Measurements from ENCODE around the gene ARSG.

ARSG gene

DNA sequence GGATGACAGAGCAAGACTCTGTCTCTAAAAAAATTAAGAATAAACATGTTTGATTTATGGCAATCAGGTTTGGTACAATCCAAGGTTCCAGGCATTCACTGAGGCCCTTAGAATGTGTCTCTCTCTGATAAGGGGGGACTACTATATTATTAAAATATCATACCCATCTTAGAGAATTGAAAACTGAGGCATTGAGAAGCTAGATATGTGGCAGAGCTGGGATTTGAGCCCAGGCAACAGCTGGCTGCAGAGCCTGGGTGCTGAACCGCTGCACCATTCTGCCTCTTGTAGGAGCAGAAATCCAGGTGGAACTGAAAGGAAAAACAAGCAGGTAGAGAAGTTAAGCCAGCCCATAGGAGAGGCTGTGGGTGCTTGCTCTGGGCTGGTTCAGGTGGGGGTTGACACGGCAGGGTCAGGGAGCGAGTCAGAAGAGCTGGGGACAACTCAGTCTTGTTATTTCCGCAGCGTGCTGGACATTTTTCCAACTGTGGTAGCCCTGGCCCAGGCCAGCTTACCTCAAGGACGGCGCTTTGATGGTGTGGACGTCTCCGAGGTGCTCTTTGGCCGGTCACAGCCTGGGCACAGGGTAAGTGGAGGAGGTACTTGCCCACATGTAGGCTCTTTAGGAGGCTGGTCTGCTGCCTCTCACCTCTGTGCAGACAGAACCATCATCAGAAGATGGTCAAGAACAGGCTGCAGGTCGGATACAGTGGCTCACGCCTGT lies 103.5 kb downstream of the ARSG start:
- peaks cover 7% of the 10 kb centered on the region for H3K36me3 Mint-ChIP-seq (ENCODE audit: low read depth)
- H3K9me3 Mint-ChIP-seq: peaks cover 14% of the 10 kb centered on the region
- H3K27me3 Mint-ChIP-seq (ENCODE audit: low read depth, poor library complexity): peaks cover 8% of the 10 kb centered on the region
- TF ChIP-seq, protein P1, sequence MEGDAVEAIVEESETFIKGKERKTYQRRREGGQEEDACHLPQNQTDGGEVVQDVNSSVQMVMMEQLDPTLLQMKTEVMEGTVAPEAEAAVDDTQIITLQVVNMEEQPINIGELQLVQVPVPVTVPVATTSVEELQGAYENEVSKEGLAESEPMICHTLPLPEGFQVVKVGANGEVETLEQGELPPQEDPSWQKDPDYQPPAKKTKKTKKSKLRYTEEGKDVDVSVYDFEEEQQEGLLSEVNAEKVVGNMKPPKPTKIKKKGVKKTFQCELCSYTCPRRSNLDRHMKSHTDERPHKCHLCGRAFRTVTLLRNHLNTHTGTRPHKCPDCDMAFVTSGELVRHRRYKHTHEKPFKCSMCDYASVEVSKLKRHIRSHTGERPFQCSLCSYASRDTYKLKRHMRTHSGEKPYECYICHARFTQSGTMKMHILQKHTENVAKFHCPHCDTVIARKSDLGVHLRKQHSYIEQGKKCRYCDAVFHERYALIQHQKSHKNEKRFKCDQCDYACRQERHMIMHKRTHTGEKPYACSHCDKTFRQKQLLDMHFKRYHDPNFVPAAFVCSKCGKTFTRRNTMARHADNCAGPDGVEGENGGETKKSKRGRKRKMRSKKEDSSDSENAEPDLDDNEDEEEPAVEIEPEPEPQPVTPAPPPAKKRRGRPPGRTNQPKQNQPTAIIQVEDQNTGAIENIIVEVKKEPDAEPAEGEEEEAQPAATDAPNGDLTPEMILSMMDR (IDR thresholded peaks at IDR 0.05): no peak
- peaks cover 24% of the 10 kb centered on the region for H3K4me1 Mint-ChIP-seq
- no peak overlapping the region for H3K4me3 Mint-ChIP-seq
- no peak overlapping the region for H3K27ac Mint-ChIP-seq
- DNase-seq: no peak

DNA sequence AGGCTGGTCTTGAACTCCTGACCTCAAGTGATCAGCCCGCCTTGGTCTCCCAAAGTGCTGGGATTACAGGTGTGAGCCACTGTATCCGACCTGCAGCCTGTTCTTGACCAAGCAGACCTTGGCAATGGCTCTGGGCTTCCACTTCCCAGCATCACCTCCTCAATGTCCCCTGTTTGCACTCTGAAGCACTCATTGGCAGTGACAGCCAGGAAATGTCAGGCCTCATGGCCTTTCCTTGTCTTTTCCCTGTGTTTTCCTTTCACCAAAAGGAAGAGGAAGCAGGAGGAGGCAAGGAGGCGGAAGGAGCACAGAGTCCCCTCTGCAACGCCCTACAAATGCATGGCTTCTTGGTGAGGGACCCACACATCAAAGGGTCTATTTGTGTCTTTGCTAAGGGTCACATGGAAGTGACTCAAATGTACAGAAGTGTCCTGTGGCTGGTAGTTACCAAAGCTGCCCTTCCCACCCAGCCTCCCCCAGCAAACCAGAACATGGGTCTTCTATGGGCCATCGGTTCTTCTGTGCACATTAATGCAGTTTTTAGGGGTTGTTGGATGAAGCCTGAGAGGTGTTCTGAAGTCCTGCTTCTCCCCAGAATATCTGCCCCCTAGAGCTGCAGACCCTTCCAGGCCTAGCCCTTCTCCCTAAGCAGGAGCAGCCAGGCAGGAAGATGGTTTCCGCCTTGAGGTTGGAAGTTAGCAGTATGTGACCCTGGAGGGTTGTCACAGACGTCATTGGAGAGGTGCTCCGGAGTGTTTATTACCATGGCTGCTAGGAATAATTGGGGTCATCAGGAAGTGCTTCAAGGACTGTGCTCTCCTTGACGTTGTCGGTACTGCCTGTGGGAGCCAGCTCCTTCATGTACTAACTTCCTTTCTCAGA lies 105.2 kb downstream of the ARSG start:
- H3K4me1 Mint-ChIP-seq: peaks cover 41% of the 10 kb centered on the region
- H3K27ac Mint-ChIP-seq: peak overlapping the region; percentile 52
- TF ChIP-seq, protein P1 (IDR thresholded peaks at IDR 0.05): no peak
- no peak for DNase-seq
- H3K36me3 Mint-ChIP-seq (ENCODE audit: low read depth): peaks cover 7% of the 10 kb centered on the region
- peaks cover 4% of the 10 kb centered on the region for H3K27me3 Mint-ChIP-seq (ENCODE audit: low read depth, poor library complexity)
- H3K4me3 Mint-ChIP-seq: no peak overlapping the region
- peaks cover 14% of the 10 kb centered on the region for H3K9me3 Mint-ChIP-seq

DNA sequence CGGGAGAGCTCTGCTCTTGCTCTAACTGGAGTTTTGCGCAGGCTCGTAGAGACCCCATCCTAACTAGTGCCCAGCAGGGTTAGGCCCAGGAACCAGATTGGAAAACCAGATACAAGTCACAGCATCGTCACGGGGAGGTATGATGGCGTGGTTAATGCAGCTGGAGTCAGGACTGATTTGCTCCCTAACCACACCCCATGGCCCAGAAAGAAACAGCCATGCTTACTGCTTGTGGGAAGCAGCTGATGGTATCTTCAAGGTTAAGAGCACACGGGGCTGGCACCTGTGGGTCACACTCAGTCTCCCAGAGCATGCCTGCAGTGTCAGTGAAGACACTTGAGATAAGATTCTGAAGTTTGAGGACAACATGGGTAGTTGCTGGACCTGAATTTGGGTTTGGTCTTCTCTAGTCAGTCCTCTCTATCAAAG lies 105.8 kb downstream of the ARSG start:
- H3K9me3 Mint-ChIP-seq: peaks cover 14% of the 10 kb centered on the region
- peaks cover 9% of the 10 kb centered on the region for H3K27me3 Mint-ChIP-seq (ENCODE audit: low read depth, poor library complexity)
- no peak for DNase-seq
- TF ChIP-seq, protein P1 (IDR thresholded peaks at IDR 0.05): no peak
- H3K36me3 Mint-ChIP-seq (ENCODE audit: low read depth): peaks cover 7% of the 10 kb centered on the region
- peak overlapping the region; percentile 52 for H3K27ac Mint-ChIP-seq
- H3K4me1 Mint-ChIP-seq: peaks cover 41% of the 10 kb centered on the region
- no peak overlapping the region for H3K4me3 Mint-ChIP-seq

DNA sequence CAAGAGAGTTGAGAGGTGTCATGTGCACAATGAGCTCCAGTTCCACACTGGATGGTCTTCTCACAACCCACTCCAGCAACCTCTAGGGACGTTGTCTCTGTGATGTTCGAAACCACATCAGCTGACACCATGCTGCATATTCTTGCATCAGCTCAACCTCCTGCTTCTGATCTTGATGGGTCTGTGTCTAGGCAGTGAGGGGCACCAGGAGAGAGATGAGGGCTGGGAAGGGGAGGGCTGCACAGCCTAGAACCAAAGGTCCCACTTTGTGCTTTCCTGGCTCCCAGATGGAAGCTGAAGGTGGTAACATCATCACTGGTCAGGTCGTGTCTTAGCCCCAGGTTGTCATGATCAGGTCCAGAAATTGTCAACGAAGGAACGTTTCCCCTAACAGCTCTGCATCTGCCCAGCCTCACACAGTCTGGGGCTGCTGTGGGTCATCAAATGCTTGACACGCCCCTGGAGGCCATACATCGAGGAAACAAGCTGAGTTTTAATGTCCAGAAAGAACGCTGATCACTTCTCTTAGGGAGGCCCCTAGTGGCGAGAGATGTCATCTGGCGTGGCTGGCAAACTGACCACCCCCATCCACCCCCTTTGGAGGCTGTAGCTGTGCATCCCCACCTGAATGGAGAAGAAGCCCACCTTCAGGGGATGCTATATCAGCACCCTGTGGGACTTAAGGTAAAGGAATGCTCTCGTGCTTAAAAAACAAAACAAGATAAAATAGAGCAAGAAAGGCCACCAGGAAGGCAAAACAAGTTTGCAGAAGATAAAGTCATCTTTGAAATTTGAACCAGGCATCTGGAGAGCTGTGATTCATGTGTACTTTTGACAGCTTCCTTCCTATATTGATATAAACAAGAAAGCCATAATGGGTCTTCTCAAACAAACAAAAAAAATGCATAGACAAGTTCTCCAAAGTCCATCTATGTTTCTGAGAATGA lies 107.7 kb downstream of the ARSG start:
- Mint-ChIP-seq H3K27me3 (ENCODE audit: low read depth, poor library complexity) (peaks cover 9% of the 10 kb centered on the region), H3K9me3 (peaks cover 14% of the 10 kb centered on the region), H3K27ac (peak overlapping the region; percentile 92), H3K36me3 (ENCODE audit: low read depth) (peaks cover 7% of the 10 kb centered on the region), H3K4me3 (peak overlapping the region; percentile 59), H3K4me1 (peaks cover 41% of the 10 kb centered on the region)
- TF ChIP-seq, protein P1 (IDR thresholded peaks at IDR 0.05): peak; percentile 66
- peak; percentile 62 for DNase-seq

DNA sequence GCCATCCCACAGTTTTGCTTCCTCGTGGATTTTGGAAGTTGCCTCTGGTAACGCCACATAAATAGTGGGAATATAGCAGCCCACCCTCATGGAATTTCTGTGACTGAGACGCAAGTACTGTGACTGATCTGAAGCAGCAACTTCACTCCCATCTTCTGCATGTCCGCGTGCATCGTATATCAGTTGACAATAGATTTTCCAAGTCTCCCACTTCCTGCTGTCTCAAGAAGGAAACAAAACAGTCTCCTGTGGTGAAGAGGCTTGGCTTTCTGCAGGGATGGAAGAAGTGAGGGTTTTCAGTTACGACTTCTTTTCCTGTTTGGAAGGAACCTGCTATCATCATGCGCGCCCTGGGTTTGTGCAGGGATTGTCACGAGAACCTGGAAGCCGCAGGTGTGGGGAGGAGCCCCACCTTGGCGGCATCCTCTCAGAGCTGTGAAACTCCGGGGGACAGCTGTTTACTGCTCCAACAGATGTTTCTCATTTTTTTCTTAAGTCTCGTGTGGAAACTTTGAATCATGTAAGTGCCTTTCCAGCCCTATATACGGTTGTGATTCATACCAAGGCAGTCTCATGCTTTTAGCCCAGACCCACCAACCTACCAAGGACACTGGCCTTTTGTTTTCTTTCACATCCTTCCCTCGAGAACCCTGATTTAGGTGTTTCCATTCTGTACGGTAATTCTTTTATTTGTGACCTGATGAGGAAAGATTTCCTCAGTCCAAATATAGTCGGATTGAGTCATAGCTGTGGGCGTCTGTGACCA lies 108.5 kb downstream of the ARSG start:
- H3K27me3 Mint-ChIP-seq (ENCODE audit: low read depth, poor library complexity): peaks cover 9% of the 10 kb centered on the region
- H3K9me3 Mint-ChIP-seq: peaks cover 18% of the 10 kb centered on the region
- TF ChIP-seq, protein P1 (IDR thresholded peaks at IDR 0.05): no peak
- DNase-seq: no peak
- H3K36me3 Mint-ChIP-seq (ENCODE audit: low read depth): peaks cover 8% of the 10 kb centered on the region
- no peak overlapping the region for H3K4me3 Mint-ChIP-seq
- H3K4me1 Mint-ChIP-seq: peaks cover 41% of the 10 kb centered on the region
- peak overlapping the region; percentile 41 for H3K27ac Mint-ChIP-seq

Measured in nephron progenitor cell (in vitro differentiated cells).